Measurements from ENCODE around the gene PPP1R9B. TPM values are rescaled to one million over a fixed set of nuclear protein-coding genes. Genes with fewer than 3 reads are reported as not detected.

Gene PPP1R9B
- total and polyA plus RNA-seq, 8 donors: 13.5 to 34.6 (median 17.7) TPM

DNA sequence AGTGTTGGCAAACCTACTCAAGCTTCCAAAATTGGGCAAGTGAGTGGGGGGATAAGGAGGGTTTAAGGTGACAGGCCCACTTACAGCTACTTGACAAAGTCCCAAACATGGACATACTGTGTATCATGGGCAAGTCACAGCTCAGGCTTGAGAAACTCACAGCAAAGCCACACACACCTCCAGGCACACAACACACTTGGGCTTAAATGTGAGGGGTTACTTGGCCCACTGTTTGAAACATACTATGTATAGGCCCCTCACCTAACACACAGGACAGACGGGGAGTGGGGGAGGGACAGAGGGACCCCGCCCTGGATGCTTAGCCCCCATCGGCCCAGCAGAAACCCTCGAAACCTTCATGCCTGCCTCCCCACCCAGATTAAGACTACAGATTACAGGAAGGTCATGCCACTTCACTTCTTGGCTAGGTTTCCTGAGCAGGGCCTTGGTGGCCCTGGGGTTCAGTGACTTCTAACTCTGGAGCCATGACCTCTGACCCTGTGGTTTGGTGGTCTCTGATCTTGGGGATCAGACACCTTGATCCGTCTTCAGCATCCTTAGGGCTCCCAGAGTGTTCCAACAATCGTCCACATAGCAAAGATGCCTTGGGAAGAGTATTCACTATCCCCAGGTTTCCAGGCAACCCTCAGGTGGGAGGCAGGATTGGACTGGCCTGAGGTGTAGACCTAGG, 18.2 kb downstream of the PPP1R9B start:
- Histone ChIP-seq H3K27ac (no peak overlapping the region), H3K9me3 (no peaks in the 10 kb centered on the region), H3K36me3 (peaks cover 0 to 8% (median 3%) of the 10 kb centered on the region in 3 donors), H3K4me3 (no peak overlapping the region), H3K4me1 (peaks cover 0 to 3% (median 2%) of the 10 kb centered on the region in 3 donors), H3K27me3 (peaks cover 0 to 8% (median 0%) of the 10 kb centered on the region in 4 donors)
- 74 to 75% methylated on average over 6 of the region's 6 CpGs for WGBS, 2 donors
- TF ChIP-seq, protein P1, sequence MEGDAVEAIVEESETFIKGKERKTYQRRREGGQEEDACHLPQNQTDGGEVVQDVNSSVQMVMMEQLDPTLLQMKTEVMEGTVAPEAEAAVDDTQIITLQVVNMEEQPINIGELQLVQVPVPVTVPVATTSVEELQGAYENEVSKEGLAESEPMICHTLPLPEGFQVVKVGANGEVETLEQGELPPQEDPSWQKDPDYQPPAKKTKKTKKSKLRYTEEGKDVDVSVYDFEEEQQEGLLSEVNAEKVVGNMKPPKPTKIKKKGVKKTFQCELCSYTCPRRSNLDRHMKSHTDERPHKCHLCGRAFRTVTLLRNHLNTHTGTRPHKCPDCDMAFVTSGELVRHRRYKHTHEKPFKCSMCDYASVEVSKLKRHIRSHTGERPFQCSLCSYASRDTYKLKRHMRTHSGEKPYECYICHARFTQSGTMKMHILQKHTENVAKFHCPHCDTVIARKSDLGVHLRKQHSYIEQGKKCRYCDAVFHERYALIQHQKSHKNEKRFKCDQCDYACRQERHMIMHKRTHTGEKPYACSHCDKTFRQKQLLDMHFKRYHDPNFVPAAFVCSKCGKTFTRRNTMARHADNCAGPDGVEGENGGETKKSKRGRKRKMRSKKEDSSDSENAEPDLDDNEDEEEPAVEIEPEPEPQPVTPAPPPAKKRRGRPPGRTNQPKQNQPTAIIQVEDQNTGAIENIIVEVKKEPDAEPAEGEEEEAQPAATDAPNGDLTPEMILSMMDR (IDR thresholded peaks at IDR 0.05): no peak
- FAIRE-seq (no peak), ATAC-seq (no peak), DNase-seq (no peak)
- intact Hi-C loops (cut with DNase I): no loop called here

DNA sequence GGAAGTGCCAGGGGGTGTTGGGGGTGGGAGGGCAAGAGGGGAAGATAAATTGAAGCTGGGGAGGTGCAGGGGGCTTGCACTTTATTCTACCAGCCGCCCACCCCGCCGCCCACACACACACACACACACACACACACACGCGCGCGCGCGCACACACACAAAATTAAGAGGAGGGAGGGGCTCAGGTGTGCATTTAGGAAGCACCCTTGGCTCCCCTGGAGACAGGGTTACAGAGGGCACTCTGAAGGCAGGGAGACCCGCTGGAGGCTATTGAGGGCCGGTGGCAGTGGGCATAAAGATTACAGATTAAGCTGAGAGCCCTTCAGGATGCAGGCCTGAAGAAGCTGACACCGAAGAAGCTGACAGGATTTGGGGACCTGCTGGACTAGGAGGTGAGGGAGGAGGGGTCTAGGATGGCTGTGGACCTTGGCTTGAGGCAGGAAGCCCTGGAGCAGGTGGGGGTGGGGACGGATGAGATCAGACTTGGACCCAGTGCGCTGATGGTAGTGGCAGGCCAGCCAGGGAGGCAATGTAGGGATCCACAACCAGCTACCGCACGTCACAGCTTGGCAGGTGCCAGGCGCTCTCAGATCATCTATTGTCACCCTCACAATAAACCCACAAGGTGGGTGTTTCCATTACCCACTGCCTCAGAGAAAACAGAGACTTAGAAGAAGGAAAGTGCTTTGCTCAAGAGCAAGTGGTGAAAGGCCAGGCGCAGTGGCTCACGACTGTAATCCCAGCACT, 19.7 kb downstream of the PPP1R9B start:
- Histone ChIP-seq H3K27ac (no peak overlapping the region), H3K4me3 (no peak overlapping the region), H3K36me3 (peaks cover 0 to 6% (median 3%) of the 10 kb centered on the region in 3 donors), H3K9me3 (no peaks in the 10 kb centered on the region), H3K27me3 (peaks cover 0 to 8% (median 0%) of the 10 kb centered on the region in 4 donors), H3K4me1 (peaks cover 0 to 3% (median 2%) of the 10 kb centered on the region in 3 donors)
- intact Hi-C loops (cut with DNase I): no loop called here
- DNase-seq (no peak), FAIRE-seq (no peak), ATAC-seq (peak in 2 of 4 donors; percentile 9 to 11)
- TF ChIP-seq, protein P1 (IDR thresholded peaks at IDR 0.05): no peak
- 58 to 75% methylated on average over 10 to 19 of the region's 19 CpGs for WGBS, 2 donors

DNA sequence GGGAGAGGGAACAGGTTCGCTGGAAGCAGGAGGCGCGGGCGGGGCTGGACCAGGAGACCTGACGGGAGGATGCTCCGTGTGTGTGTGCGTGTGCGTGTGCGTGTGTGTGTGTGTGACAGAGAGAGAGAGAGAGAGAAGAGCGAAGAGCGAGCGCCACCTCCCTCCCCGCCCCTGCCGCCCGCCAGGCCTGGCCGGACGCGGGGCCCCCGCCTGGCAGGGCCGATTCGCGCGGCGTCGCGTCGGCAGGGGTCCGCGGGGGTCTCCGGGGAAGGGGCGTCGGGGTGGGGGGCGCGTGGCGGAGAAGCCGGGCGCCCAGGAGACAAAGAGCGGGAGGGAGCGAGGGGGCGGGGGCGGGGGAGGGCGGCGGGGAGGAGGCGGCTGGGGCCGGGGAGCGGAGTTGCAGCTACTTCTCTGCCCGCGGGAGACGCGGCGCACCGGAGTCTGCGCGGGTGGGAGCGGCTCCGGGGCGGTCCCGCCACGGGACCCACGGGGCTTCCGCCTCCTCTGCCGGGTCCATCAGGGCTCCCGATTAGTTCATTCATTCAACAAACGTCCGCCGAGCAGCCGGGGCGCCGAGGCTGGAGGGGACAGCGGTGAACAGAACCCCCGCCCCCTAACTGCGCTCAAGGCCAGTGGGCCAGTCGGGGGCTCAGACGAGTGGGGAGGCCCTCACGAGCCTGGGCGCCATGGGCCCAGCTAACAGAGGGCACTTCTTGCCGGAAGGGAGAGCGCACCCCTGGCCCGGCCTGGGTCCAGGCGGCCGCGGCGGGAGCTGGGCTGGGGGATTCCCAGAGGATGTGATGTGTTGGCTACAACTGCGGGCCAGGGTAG, 20.5 kb downstream of the PPP1R9B start, which contains the start of gene SAMD14:
TSS of gene SAMD14 (minus strand) at position 433 of the 831 bp plus-strand sequence. CDS start 5,201 bp downstream, outside the sequence.
- peaks cover 0 to 3% (median 2%) of the 10 kb centered on the region in 3 donors for H3K4me1 ChIP-seq
- peak in 3 of 4 donors; percentile 36 to 55 (median 49) for ATAC-seq
- intact Hi-C loops (cut with DNase I): no loop called here
- peak in 1 of 6 donors; percentile 77 for DNase-seq
- H3K27ac ChIP-seq: no peak within 1 kb of the TSS
- no peak for FAIRE-seq
- WGBS, 2 donors: 3 to 16% methylated on average over 32 to 83 of the region's 84 CpGs
- H3K27me3 ChIP-seq: peaks cover 0 to 8% (median 0%) of the 10 kb centered on the region in 4 donors
- H3K4me3 ChIP-seq: peak within 1 kb of the TSS in 2 of 4 donors; percentile 17 to 44
- H3K9me3 ChIP-seq: no peaks in the 10 kb centered on the region
- TF ChIP-seq, protein P1 (IDR thresholded peaks at IDR 0.05): no peak
- peaks cover 0 to 3% (median 0%) of the 10 kb centered on the region in 3 donors for H3K36me3 ChIP-seq

DNA sequence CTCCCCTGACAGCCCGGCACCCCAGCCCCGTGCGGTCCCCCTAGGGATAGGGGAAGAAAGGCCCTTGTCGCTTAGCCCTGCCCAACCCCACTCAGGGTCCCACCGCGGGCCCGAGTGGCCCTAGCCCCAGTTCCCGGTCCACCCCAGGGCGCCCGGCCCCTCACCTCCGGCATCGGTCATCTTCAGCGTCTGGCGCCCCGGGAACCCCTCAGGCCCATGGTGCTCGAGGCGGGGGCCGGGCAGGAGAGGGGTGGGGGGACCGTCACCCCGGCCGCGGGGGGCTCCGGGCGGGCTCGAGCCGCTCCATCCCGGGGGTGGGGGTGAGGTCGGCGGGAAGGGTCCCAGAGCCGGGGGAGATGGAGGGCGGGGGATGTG, 21.1 kb downstream of the PPP1R9B start:
- ATAC-seq: peak in 3 of 4 donors; percentile 6 to 13 (median 8)

More for the DNA sequence above, 21.1 kb downstream of the PPP1R9B start:
- TF ChIP-seq, protein P1 (IDR thresholded peaks at IDR 0.05): no peak
- Histone ChIP-seq H3K4me1 (peaks cover 0 to 3% (median 2%) of the 10 kb centered on the region in 3 donors), H3K4me3 (peak overlapping the region in 2 of 4 donors; percentile 11 to 44), H3K27ac (no peak overlapping the region), H3K9me3 (no peaks in the 10 kb centered on the region), H3K27me3 (peaks cover 0 to 8% (median 0%) of the 10 kb centered on the region in 4 donors), H3K36me3 (no peaks in the 10 kb centered on the region)
- DNase-seq (no peak), FAIRE-seq (no peak)
- intact Hi-C loops (cut with DNase I): no loop called here
- WGBS, 2 donors: 2 to 3% methylated on average over 23 to 31 of the region's 31 CpGs
